ENCODE data around the gene C14orf39. TPM values are rescaled to one million over a fixed set of nuclear protein-coding genes. Genes with fewer than 3 reads are reported as not detected.
A peak's percentile ranks its signal among the peaks of the same experiment; 100 is the strongest.

Gene C14orf39, protein sequence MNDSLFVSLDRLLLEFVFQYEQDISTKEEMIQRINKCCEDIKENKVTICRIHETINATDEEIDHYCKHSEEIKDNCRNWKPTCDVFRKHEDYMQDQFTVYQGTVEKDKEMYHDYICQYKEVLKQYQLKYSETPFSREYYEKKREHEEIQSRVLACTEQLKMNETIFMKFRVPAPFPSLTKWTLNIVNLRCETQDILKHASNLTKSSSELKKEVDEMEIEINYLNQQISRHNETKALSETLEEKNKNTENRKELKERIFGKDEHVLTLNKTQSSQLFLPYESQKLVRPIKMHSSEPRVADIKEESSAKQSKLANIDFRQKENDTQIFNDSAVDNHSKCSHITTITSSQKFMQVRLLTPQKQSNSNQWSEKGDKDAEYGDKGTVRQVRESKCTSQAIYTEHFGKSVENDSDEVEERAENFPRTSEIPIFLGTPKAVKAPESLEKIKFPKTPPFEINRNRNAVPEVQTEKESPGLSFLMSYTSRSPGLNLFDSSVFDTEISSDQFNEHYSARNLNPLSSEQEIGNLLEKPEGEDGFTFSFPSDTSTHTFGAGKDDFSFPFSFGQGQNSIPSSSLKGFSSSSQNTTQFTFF
- total RNA-seq, result not detected

DNA sequence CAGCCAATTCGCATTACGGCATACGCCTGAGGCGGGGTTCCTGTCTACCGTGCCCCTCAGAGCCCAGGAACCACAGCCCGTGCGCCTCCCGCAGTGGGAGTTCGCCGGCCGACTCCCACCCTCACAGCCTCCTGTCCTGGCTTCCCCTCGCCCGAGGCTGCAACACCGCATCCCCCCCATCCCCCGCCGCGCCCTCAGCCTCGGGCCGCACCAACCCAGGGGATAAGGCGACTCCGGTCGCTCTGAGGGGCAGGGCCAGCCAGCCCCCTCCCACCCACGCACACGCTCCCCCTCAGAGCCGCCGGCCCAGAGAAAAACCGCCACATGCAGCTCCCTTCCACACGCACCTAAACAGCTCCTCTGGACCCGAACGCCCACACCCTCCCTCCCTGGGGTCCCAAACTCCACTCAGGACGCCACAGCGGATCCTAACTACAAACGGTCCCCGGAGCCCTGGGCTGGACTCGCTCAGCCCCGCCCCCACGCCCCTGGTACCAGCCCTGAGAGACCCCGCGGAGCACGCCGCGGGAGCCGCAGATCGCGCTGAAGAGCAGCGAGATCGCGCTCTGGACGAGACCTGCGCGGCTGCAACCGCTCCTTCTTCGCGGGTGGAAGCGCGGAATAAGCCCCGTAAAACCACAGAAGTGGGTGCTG, at the start of gene C14orf39:
C14orf39 (minus strand) TSS at position 466 of the 654 bp plus-strand sequence. CDS start 985 bp downstream, outside the sequence.
- Mint-ChIP-seq H3K27me3 (ENCODE audit: low read depth) (peaks cover 3% of the 10 kb centered on the region), H3K4me1 (ENCODE audit: low read depth) (no peaks in the 10 kb centered on the region), H3K36me3 (ENCODE audit: insufficient read depth in 2 of 2) (peaks cover 0 to 1% of the 10 kb centered on the region in 2 donors), H3K4me3 (peak within 1 kb of the TSS; percentile 53 to 60), H3K9me3 (peaks cover under 1 to 1% of the 10 kb centered on the region in 2 donors), H3K27ac (no peak within 1 kb of the TSS)
- ATAC-seq (replicated peaks in 1 of 2) (peak; percentile 64 to 66), DNase-seq (peak; percentile 22 to 26)

DNA sequence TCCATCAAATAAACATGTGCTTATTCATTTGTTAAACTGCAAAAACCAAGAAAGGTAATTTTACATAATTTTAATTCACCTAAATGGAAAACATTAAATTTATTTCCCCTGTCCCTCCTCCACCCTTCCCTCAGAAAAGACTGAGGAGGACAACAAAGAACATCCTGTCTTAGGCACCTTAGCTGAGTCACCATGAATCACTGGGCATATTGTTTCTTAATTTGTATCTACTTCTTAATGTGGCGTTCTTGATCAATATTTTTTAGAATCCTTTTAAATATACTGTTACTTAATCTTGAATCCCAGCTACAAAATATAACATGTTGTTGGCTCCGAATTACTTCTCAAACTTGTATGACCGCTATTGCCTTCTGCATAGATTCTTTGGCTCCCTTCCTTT, 46.6 kb upstream of the C14orf39 start:
- Mint-ChIP-seq H3K4me1 (ENCODE audit: low read depth) (no peaks in the 10 kb centered on the region), H3K36me3 (ENCODE audit: insufficient read depth in 2 of 2) (no peaks in the 10 kb centered on the region), H3K27ac (no peak overlapping the region), H3K27me3 (ENCODE audit: low read depth) (peaks cover 18% of the 10 kb centered on the region), H3K9me3 (peaks cover 0 to 6% of the 10 kb centered on the region in 2 donors), H3K4me3 (no peak overlapping the region)
- DNase-seq, result no peak
- ATAC-seq (replicated peaks in 1 of 2), result no peak

DNA sequence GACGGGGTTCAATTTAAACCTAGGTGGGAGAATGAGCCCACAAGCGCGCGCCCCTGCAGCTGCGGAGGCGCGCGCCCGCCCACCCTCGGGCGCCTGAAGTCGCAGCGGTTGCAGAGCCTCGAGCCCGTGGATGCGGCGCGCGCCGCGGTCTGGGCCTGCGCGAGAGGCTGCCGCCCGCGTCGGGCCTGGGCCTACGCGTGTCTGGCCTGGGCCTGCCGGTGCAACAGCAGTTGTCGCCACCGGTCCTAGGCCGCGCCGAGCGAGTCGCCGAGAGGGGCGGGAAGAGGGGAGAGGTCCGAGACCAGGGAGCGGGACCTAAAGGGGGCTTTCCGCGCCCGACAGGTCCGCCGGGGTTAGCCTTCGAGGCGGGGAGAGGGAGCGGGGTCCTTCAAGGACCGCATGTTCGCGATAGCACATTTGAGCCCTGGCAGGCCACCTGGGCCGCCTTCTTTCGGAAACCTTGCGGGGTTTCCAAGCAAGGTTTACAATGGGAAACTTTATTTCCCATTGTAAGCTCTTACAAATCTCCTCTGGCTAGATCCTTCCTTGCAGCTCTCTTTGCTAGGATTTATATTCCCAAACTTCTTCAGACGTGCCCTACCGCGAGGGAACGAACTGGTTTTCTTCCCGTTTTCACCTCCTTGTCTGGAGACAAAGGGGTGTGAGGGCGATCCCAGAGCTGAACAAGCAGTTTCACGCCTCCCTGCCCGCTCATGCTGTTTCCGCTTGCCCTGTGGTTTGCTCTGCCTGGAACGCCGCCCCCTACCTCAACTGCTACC, 29.8 kb upstream of the C14orf39 start:
- H3K9me3 Mint-ChIP-seq, result no peaks in the 10 kb centered on the region
- DNase-seq (peak; percentile 8 to 15), ATAC-seq (replicated peaks in 1 of 2) (peak; percentile 54 to 63)
- peaks cover 65% of the 10 kb centered on the region for H3K27me3 Mint-ChIP-seq (ENCODE audit: low read depth)
- peak overlapping the region; percentile 29 to 70 for H3K4me3 Mint-ChIP-seq
- no peak overlapping the region for H3K27ac Mint-ChIP-seq
- peaks cover 16% of the 10 kb centered on the region for H3K4me1 Mint-ChIP-seq (ENCODE audit: low read depth)
- H3K36me3 Mint-ChIP-seq (ENCODE audit: insufficient read depth in 2 of 2), result peaks cover 2 to 3% of the 10 kb centered on the region in 2 donors

DNA sequence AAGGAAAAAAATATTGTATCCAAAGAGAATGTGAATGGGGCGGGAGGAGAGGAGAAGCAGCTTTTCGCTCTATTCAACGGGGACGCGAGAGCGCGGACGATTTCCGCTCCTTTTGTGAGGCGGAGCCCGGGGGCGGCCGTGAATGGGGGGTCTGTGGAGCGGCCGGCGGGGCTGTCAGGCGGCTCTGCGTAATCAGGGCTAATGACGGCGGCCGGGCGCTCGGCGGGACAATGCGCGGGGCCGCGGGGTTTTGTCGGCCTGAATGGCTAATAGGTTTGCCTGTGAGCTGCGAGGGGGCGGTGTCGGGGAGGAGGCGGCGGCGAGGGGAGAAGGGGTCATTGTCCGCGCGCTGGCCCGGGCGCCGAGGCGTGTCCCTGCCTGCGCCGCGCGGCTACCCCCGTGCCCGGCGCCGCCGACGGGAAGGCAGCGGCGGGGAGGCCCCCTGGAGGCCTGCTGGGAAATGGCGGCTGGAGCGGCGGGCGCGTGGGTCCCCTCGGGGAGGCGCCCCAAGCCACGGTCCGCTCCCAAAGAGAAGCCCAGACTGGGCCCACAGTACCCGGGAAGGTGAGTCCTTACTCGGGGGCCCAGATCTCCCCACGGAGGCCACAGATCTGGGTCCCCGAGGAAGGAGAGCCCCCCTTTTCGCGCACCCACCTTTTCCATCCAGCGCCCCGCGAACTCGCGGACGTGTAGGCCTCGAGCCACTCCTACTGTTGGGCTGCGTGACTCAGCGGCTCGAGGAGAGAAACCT, 29.1 kb upstream of the C14orf39 start:
- ATAC-seq (replicated peaks in 1 of 2) (peak; percentile 66 to 81), DNase-seq (peak; percentile 52 to 54)
- Mint-ChIP-seq H3K4me3 (peak overlapping the region; percentile 70), H3K4me1 (ENCODE audit: low read depth) (peaks cover 18% of the 10 kb centered on the region), H3K36me3 (ENCODE audit: insufficient read depth in 2 of 2) (peaks cover 2 to 3% of the 10 kb centered on the region in 2 donors), H3K27me3 (ENCODE audit: low read depth) (peaks cover 70% of the 10 kb centered on the region), H3K27ac (no peak overlapping the region), H3K9me3 (no peaks in the 10 kb centered on the region)

DNA sequence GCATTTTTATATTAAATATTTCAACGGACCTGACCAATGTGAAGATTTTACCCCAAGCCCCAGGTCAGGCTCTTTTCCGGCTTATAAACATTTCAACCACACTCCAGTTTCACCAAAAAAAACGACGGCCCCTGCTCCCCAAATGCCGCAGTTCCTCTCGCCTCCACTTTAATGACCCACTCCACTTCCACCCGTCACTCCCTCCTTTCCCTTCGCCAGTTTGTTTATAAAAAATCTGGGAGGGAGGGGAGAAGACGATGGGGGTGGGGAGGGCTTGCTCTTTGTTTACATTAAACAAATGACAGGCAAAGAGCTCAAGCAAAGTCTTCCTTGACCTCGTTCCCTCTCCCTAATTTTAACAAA, 28.5 kb upstream of the C14orf39 start:
- H3K27ac Mint-ChIP-seq, result no peak overlapping the region
- DNase-seq (no peak), ATAC-seq (replicated peaks in 1 of 2) (no peak)
- peak overlapping the region; percentile 70 for H3K4me3 Mint-ChIP-seq
- H3K4me1 Mint-ChIP-seq (ENCODE audit: low read depth), result peaks cover 24% of the 10 kb centered on the region
- peaks cover 76% of the 10 kb centered on the region for H3K27me3 Mint-ChIP-seq (ENCODE audit: low read depth)
- no peaks in the 10 kb centered on the region for H3K9me3 Mint-ChIP-seq
- peaks cover 2 to 3% of the 10 kb centered on the region in 2 donors for H3K36me3 Mint-ChIP-seq (ENCODE audit: insufficient read depth in 2 of 2)

DNA sequence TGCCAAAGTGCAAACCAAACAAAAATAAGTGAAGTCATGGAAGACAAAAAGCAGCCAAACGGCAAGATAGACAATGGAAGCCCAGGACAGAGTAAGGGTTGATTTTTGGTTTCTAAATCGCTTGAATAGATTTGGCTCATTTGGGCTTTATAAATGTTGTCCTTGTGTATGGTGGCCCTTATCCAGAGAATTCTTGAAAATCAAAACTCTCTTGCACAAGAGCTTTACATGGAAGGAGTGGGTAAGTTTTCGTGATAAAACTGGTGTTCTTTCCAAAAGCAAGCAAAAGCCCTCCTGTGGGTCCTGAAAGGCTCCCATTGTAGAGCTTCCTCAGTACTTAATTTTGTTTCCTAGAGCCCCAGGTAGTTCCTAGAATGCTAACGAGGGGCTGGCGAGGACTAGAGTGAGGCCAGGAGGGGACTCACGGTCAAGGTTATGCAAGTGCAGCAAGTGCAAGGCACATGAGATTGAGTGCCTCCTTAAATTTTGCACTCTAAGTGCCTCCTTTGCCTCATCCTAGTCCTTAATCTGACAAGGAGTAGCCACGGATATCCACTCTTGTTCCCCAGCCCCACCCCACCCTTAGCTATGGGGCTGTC, 27.2 kb upstream of the C14orf39 start:
- Mint-ChIP-seq H3K9me3 (no peaks in the 10 kb centered on the region), H3K36me3 (ENCODE audit: insufficient read depth in 2 of 2) (peaks cover 2 to 3% of the 10 kb centered on the region in 2 donors), H3K4me1 (ENCODE audit: low read depth) (peaks cover 25% of the 10 kb centered on the region), H3K27ac (no peak overlapping the region), H3K4me3 (no peak overlapping the region), H3K27me3 (ENCODE audit: low read depth) (peaks cover 79% of the 10 kb centered on the region)
- ATAC-seq (replicated peaks in 1 of 2) (no peak), DNase-seq (no peak)

DNA sequence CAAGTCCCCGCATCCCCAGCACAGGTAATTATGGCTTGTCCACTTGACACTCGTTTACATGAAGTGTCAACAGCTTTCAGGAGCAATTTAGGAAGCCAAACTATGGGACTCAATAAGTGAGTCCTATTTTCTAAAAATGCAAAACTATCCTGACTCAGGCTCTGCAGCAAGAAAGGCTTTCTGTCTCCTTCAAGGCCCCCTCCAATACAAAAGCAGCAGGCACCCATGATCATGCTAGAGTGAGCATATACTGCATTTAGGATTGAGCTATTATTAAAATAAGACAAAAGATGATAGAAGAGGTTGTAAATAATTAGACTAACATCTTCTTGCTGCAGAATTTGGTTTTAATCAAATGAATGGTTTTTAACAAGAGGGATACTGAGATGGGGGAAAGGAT, 26.3 kb upstream of the C14orf39 start:
- Mint-ChIP-seq H3K9me3 (no peaks in the 10 kb centered on the region), H3K36me3 (ENCODE audit: insufficient read depth in 2 of 2) (peaks cover 2 to 3% of the 10 kb centered on the region in 2 donors), H3K4me3 (no peak overlapping the region), H3K27me3 (ENCODE audit: low read depth) (peaks cover 79% of the 10 kb centered on the region), H3K4me1 (ENCODE audit: low read depth) (peaks cover 31% of the 10 kb centered on the region), H3K27ac (no peak overlapping the region)
- DNase-seq, result no peak
- no peak for ATAC-seq (replicated peaks in 1 of 2)

DNA sequence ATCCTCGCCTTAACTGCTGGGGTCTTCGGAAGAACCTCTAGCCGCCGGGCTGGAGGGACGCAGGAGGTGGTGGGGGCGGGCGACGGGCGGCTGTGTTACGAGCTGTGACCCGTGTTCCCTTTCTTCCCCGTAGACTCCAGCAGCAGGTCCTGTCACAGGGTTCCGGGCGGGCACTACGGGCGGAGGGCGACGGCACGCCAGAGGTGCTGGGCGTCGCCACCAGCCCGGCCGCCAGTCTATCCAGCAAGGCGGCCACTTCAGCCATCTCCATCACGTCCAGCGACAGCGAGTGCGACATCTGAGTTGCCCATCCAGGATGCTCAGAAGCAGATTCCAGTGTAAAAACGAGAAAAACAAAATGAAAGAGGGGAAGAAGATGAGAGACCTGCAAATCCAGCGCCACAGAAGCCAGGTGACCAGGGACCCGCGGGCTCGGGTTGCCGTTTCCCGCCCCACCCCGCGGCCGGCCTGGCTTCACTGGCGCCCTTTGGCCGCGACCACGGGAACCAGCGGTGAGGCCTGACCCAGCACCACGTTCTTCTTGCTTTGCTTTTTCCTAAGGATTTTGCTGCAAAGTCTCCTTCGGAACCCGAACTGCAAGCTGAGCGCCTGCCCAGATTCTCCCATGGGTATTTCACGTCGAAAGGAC, 25.2 kb upstream of the C14orf39 start:
- H3K4me3 Mint-ChIP-seq, result peak overlapping the region; percentile 68 to 77
- peaks cover 27% of the 10 kb centered on the region for H3K4me1 Mint-ChIP-seq (ENCODE audit: low read depth)
- H3K27me3 Mint-ChIP-seq (ENCODE audit: low read depth), result peaks cover 79% of the 10 kb centered on the region
- H3K36me3 Mint-ChIP-seq (ENCODE audit: insufficient read depth in 2 of 2), result peaks cover under 1 to 2% of the 10 kb centered on the region in 2 donors
- DNase-seq (peak in 1 of 2 donors; percentile 6), ATAC-seq (replicated peaks in 1 of 2) (no peak)
- no peaks in the 10 kb centered on the region for H3K9me3 Mint-ChIP-seq
- no peak overlapping the region for H3K27ac Mint-ChIP-seq

DNA sequence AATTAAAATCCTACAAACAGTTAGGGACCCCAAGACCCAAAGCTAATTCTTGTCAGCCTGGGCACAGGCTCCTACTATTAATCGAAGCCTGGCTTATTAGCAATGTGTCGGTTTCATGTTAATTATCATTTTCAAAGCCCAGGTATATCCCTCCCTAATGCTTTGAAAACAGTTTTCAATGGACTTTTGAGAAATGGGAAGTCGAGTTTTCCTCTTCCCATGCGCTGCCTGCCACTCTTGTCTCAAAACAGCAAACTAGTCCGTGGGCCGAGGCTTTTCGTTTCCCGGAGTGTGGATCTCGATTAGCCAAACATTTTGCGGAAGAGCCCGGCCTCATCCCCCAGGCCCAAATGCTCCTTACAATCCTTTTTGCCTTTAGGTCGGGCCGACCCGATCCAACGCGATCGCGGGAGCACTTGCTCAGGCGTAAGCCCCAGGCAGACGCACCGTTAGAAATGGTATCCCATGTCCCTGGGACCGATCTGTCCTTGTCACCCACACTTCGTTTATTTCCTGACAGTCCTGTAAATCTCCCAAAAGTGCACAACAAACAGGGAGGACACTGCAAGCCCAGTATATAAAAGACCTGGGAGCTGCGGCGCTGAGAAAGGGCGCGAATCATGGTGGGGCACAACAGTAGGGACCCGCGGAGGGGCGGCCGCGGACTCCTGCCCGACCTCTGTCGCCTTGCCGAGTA, 24.5 kb upstream of the C14orf39 start:
- H3K4me1 Mint-ChIP-seq (ENCODE audit: low read depth), result peaks cover 22% of the 10 kb centered on the region
- no peaks in the 10 kb centered on the region for H3K9me3 Mint-ChIP-seq
- H3K27me3 Mint-ChIP-seq (ENCODE audit: low read depth), result peaks cover 81% of the 10 kb centered on the region
- peaks cover 0 to 2% of the 10 kb centered on the region in 2 donors for H3K36me3 Mint-ChIP-seq (ENCODE audit: insufficient read depth in 2 of 2)
- H3K27ac Mint-ChIP-seq, result no peak overlapping the region
- DNase-seq (no peak), ATAC-seq (replicated peaks in 1 of 2) (no peak)
- peak overlapping the region; percentile 68 to 77 for H3K4me3 Mint-ChIP-seq

DNA sequence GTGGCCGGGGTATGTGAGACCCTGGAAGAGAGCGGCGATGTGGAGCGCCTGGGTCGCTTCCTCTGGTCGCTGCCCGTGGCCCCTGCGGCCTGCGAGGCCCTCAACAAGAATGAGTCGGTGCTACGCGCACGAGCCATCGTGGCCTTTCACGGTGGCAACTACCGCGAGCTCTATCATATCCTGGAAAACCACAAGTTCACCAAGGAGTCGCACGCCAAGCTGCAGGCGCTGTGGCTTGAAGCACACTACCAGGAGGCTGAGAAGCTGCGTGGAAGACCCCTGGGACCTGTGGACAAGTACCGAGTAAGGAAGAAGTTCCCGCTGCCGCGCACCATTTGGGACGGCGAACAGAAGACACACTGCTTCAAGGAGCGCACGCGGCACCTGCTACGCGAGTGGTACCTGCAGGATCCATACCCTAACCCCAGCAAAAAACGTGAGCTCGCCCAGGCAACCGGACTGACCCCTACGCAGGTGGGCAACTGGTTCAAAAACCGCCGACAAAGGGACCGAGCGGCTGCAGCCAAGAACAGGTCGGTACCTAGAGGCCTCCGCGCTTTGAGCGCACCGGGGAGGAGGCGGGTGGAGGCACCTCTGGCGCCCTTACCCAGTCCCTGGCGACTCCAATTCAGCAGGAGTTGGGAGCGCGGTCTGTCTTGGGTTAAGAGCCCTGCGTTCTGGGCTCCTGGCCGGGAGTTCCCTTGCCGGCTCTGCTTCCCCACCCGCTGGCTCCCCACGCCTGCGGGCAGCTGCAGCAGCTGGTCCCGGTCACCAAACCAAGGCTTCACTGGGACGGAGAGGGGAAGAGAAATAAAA, 23.8 kb upstream of the C14orf39 start:
- Mint-ChIP-seq H3K36me3 (ENCODE audit: insufficient read depth in 2 of 2) (peaks cover 0 to 2% of the 10 kb centered on the region in 2 donors), H3K27me3 (ENCODE audit: low read depth) (peaks cover 88% of the 10 kb centered on the region), H3K9me3 (no peaks in the 10 kb centered on the region), H3K4me1 (ENCODE audit: low read depth) (peaks cover 22% of the 10 kb centered on the region), H3K27ac (no peak overlapping the region), H3K4me3 (peak overlapping the region; percentile 36 to 62)
- DNase-seq (peak in 1 of 2 donors; percentile 8), ATAC-seq (replicated peaks in 1 of 2) (peak in 1 of 2 donors; percentile 24)

All from activated T-cell treated with anti-CD3 and anti-CD28 coated beads, Interleukin-2, amount 50 U/mL, for 72 hours (primary cell).